ENCODE measurements around the gene CPEB3.

CPEB3 gene

DNA sequence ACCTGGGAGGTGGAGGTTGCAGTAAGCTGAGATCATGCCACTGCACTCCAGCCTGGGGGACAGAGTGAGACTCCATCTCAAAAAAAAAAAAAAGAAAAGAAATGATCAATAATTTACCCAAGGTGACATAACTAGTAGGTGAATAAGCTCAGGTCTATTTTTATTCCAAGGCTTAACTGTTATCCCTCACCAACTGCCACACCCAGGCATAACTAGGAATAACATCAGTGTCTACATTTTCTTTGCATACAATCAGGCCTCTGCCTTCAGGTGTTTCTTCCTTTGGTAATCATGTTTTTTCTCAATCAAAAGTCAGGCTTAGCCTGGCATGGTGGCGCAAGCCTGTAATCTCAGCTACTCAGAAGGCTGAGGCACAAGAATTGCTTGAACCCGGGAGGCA is 26.6 kb downstream of the CPEB3 start:
- H3K27ac ChIP-seq: peak overlapping the region; percentile 22; the same call in 1 of the 2 replicates
- TF ChIP-seq ZFX (IDR thresholded peaks at IDR 0.05): no peak
- TF ChIP-seq, protein P1, sequence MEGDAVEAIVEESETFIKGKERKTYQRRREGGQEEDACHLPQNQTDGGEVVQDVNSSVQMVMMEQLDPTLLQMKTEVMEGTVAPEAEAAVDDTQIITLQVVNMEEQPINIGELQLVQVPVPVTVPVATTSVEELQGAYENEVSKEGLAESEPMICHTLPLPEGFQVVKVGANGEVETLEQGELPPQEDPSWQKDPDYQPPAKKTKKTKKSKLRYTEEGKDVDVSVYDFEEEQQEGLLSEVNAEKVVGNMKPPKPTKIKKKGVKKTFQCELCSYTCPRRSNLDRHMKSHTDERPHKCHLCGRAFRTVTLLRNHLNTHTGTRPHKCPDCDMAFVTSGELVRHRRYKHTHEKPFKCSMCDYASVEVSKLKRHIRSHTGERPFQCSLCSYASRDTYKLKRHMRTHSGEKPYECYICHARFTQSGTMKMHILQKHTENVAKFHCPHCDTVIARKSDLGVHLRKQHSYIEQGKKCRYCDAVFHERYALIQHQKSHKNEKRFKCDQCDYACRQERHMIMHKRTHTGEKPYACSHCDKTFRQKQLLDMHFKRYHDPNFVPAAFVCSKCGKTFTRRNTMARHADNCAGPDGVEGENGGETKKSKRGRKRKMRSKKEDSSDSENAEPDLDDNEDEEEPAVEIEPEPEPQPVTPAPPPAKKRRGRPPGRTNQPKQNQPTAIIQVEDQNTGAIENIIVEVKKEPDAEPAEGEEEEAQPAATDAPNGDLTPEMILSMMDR (conservative IDR thresholded peaks at IDR 0.05): no peak

DNA sequence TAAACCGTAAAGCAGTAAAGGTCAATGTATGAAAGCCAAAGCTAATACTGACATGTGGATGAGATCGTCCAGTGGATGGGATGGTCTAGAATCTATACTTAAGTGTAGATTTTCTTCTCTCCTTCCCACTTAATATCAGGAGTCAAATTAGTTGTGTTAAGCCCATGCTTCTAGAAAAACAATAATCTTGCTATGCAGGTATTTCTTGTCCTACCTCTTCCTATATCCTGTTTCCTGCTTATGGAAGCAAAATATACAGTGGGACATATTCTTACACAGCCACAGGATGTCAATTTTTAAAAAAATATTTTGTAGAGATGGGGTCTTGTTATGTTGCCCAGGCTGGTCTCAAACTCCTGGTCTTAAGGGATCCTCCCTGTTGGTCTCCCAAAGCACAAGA is 27.5 kb downstream of the CPEB3 start:
- no peak for TF ChIP-seq ZFX (IDR thresholded peaks at IDR 0.05)
- TF ChIP-seq, protein P1 (conservative IDR thresholded peaks at IDR 0.05): no peak
- H3K27ac ChIP-seq: peak overlapping the region; percentile 52

DNA sequence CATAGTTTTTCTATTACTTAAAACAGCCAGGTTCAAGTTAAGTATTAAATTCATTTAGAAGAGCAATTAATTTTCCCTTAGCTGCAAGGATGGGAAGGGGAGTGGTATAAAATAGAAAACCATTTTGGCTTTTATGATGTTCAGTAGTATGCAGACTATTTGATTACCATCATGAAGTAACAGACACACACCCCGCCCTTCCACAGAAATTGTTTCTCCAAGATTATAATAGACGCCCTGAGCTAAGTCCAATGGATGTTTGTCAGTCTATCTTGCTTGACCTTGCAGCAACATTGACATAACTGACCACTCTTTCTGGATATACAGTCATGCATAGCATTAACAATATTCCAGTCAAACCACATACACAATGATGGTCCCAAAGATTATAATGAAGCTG is 42.3 kb downstream of the CPEB3 start:
- H3K27ac ChIP-seq: no peak overlapping the region
- TF ChIP-seq, protein P1 (conservative IDR thresholded peaks at IDR 0.05): no peak
- TF ChIP-seq ZFX (IDR thresholded peaks at IDR 0.05): no peak

DNA sequence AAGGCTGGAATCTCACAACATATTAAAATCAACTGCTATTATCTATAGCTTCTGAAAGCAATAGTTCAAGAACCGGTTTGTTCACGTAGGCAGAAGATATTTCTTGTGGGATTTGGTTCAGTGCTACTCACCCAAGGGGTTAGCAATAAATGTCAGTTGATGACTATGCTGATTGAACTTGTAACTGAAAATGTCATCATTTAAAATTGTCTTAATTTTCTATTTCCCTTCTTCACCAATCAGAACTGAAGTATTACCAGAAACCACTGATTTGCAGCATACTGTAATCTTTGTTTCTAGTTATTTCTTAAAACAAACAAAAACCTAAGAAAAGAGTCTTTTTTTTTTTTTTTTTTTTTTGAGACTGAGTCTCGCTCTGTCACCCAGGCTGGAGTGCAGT is 46.1 kb downstream of the CPEB3 start:
- no peak for TF ChIP-seq ZFX (IDR thresholded peaks at IDR 0.05)
- TF ChIP-seq, protein P1 (conservative IDR thresholded peaks at IDR 0.05): no peak

DNA sequence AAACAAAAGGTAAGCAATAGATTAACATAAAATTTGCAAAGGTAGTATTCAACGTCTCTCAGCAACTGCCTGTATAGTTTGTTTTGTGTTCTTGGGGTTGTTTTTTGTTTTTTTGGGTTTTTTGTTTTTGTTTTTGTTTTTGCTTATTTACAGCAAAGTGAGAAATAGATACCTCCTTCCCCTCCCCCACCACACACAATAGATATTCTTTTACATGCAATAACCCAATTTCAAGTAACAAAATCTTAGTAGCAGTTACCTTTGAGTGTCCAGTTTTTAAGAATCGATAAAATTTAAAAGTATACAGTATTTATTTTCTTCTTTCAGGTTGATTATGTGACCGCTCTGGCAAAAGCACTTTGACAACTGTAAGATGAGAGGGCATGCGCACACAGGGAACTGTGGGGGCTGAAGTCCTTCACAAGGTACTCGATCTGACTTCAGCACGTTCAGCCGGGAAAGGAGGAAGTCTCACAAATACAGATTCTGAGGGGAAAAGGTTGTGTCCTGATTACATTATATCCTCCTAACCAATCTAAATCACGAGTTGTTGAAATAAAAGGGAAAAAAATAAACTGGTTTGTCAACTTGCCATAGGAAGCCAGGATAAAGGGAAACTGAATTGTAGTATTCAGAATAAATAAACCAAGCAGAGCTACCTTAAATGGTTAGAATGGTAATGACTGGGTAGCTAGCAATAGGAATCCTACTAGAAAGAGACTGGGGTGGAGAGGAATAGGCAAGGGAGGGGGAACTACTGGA is 47.8 kb downstream of the CPEB3 start:
- H3K27ac ChIP-seq: no peak overlapping the region; the same call in 1 of the 2 replicates
- TF ChIP-seq, protein P1 (conservative IDR thresholded peaks at IDR 0.05): no peak
- no peak for TF ChIP-seq ZFX (IDR thresholded peaks at IDR 0.05)

More for the DNA sequence above, 46.1 kb downstream of the CPEB3 start:
- H3K27ac ChIP-seq: no peak overlapping the region

DNA sequence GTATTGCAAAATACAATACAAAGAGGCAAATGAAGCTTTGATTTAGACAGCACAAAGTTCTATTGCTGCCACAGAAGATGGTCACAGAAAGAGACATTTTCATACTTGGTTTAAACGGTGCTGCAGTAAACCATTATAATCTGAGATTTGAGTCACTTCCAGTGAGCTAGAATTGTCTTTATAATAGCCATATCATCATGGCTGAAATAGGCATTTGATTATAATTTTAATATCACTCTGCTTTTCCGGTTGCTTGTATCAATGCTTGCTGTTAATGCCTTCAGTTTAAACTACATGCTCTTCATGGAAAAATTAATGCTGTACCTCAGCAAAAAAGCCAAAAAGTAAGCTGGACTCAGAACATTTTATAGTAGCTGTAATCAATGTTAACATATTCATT is 48.5 kb downstream of the CPEB3 start:
- TF ChIP-seq, protein P1 (conservative IDR thresholded peaks at IDR 0.05): no peak
- TF ChIP-seq ZFX (IDR thresholded peaks at IDR 0.05): no peak

DNA sequence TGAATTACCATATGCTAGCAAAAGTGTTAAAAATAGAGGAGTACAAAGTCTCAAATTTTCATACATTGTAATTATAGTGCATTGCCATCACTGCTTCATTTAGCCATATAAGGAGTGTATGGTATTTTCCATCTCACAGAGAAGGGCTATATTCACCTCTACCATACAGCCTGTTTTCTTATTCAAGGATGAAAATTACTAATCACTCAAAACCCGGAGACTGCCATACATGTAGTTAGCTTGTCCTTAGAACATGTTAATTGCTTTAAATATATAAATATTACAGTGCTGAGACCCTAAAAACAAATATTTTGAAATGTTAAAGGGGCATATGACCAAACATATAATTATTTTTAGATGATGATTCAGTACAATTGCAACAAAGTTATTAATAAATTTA is 49.4 kb downstream of the CPEB3 start:
- H3K27ac ChIP-seq: peak overlapping the region; percentile 78; the same call in 1 of the 2 replicates
- TF ChIP-seq ZFX (IDR thresholded peaks at IDR 0.05): no peak
- TF ChIP-seq, protein P1 (conservative IDR thresholded peaks at IDR 0.05): no peak

More for the DNA sequence above, 48.5 kb downstream of the CPEB3 start:
- no peak overlapping the region for H3K27ac ChIP-seq
